GM10248 (cell line): Measurements from ENCODE around the gene C17orf50.

ENCODE experiments used
- CTCF ChIA-PET: fragments of 300-600 bp; sonication (Branson Sonifier 250); formaldehyde crosslinking; extraction: SDS; loops from one replicate; lab custom pipeline; 2021; ENCODE audit warnings: antibody characterized with exemption; lab: Yijun Ruan, JAX
- POLR2A ChIA-PET: fragments of 350-650 bp; sonication (Branson Sonifier 250); formaldehyde crosslinking; extraction: SDS; loops from one replicate; lab custom pipeline; 2020; ENCODE audit warnings: antibody characterized with exemption; lab: Yijun Ruan, JAX
- DNase-seq: peaks from one replicate; pipeline ENCODE4 v3.0.0; 2012; ENCODE audit errors: extremely low spot score
- TF ChIP-seq, protein P1 (sequence below): IDR thresholded peaks from 2 replicates; pipeline ENCODE4 v1.5.1; 2012; ENCODE audit warnings: mild to moderate bottlenecking, low read depth; ENCODE audit errors: extremely low read depth, missing control alignments, control extremely low read depth

C17orf50 gene

DNA sequence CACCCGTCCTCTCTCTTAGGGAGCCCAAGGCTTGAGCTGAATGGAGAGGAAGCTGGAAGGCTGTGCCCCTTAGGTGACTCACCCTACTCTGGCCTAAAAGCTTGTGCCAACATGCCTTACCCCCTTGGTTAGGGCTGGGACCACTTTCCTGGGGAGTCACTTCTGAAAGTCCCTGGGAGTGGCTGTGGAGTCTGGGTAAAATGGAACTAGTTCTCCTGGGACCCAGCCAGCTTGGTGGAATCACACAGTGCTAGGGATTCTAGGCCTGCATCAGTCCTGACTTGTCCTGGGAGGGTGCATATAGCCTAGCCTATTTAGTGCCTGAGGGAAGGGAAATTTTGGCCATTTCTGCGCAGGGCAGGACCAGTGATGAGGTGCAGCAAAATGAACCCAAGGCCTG is 24.2 kb downstream of the C17orf50 start:
- ChIA-PET CTCF (interaction anchor here (1.2 to 2.2 kb wide), 3 partner anchors 8 to 21 kb away, joined by 3 to 14 read pairs (median 5); no protein-coding TSS in a partner anchor), POLR2A (no interaction called here)

DNA sequence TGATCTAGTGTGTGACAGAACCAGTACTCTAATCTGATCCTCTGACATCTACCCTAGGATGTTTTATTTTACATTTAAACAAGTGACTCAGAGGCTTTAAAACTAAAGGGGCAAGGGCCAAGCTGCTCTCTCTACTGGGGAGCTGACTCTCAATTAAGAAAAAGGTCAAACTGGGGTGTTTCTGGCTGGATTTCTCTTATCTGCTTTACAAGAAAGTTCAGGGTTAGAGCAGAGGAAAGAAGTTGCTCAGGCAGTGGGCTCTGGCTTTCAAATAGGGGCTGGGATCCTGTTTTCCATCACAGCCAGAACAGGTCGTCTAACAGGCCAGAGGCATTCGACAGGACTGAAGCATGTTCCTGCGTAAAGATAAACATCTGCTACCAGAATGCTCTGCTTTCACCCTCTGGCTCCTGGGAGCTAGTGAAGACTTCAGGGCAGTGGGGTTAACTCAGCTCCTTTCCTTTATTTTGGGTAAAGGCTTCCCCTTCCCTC is 26.3 kb downstream of the C17orf50 start:
- TF ChIP-seq, protein P1, sequence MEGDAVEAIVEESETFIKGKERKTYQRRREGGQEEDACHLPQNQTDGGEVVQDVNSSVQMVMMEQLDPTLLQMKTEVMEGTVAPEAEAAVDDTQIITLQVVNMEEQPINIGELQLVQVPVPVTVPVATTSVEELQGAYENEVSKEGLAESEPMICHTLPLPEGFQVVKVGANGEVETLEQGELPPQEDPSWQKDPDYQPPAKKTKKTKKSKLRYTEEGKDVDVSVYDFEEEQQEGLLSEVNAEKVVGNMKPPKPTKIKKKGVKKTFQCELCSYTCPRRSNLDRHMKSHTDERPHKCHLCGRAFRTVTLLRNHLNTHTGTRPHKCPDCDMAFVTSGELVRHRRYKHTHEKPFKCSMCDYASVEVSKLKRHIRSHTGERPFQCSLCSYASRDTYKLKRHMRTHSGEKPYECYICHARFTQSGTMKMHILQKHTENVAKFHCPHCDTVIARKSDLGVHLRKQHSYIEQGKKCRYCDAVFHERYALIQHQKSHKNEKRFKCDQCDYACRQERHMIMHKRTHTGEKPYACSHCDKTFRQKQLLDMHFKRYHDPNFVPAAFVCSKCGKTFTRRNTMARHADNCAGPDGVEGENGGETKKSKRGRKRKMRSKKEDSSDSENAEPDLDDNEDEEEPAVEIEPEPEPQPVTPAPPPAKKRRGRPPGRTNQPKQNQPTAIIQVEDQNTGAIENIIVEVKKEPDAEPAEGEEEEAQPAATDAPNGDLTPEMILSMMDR, result no peak
- ChIA-PET CTCF (interaction anchor here (1.5 to 3.5 kb wide), 2 partner anchors 18 to 23 kb away, joined by 3 to 17 read pairs; no protein-coding TSS in a partner anchor), POLR2A (no interaction called here)
- DNase-seq, result no peak

More for the DNA sequence above, 24.2 kb downstream of the C17orf50 start:
- TF ChIP-seq, protein P1, result no peak
- DNase-seq, result no peak

DNA sequence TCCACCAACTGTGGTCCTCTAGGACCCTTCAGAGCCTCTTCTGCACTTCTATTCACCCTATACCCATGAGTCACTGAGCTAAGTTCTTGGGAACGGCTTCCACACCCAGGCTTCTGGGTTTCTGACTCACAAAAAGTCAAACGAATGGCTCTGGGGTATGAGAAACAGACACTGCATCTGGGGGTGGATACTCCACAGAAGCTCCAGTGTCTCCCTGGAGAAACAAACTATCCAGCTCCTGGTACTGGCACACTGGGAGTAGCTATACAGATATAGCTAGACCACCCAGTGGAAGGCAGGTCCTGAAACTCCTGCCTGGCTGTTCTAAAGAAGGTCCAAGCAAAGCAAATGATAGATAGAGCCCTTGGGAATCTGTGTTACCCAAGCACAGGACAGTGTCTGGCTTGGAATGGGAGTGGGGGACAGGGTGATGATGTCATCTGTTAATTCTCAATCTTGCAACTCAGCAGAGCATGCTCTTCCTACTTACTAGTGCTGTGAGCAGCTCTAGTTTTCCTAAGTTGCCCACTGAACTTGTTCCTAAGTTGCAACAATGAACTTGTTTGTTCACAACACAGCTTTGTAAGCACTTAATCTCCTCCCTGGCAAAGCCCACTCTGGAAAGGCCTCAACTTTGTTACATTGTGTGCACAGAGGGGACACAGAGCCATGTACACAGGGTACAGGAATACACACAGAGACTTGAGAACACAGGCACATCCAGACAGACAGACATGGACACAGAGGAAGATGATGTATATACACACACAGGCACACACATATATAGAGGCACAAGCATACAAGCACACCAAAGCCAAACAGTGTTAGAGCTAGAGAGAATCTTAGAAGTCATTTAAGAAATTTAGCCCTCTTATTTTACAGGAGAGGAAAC is 28.0 kb downstream of the C17orf50 start:
- DNase-seq, result no peak
- TF ChIP-seq, protein P1, result no peak
- POLR2A ChIA-PET, result interaction anchor here (1.2 kb wide), 1 partner anchor 20 kb away, joined by 3 read pairs; the partner anchor contains the start of gene TAF15
- CTCF ChIA-PET, result interaction anchor here (1.2 to 3.5 kb wide), 4 partner anchors 11 to 25 kb away, joined by 3 to 17 read pairs (median 4); no protein-coding TSS in a partner anchor

DNA sequence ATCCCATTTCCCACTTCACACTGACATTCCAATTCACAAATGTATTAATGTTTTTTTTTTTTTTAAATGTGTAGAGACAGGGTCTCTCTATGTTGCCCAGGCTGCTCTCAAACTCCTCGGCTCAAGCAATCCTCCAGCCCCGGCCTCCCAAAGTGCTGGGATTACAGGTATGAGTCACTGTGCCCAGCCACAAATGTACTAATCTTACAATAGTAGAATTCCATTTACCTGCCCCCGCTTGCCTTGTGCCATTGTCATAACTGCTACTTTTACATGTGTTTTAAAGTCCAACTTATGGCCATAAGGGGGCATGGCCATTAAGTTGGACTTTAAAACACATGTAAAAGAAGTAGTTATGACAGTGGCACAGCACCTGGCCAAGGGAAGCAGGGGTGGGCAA is 30.2 kb downstream of the C17orf50 start:
- TF ChIP-seq, protein P1, result no peak
- CTCF ChIA-PET, result interaction anchor here (0.7 to 2.1 kb wide), 2 partner anchors 18 to 27 kb away, joined by 3 to 10 read pairs; partner anchors contain the start of gene TAF15

DNA sequence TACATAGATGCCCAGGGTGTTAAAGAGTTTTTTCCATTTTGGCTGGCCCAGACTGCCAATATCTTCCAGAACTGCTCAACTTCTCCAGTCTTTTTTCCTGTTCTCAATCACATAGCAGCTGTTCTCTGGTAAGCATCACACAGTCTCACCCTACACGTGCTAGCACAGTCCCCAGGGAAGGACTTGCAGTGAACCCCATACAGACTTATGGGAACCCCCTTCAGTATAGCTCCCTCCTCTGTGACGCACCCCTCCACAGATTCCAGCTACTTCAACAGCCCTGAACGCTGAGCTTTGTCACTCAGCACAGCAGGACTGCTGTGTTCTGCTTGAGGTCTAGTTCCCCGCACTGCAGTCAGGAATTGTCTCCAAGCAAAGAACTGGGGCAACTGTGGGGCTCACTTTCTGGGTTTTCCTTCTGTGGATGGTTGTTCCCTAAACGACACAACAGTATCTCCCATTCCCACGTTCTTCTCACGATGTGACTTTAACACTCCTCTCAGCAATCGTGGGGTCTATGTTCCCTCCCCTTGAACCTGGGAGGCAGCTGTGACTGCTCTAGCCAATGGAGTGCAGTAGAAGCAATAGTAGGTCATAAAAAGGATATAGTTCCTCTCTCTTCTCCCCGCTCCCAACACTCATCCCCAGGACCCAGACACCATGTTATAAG is 31.1 kb downstream of the C17orf50 start:
- ChIA-PET CTCF (interaction anchor here (0.7 to 3.4 kb wide), 4 partner anchors 13 to 28 kb away, joined by 3 to 16 read pairs (median 9); partner anchors contain the start of gene TAF15), POLR2A (no interaction called here)
- TF ChIP-seq, protein P1, result no peak
- no peak for DNase-seq

More for the DNA sequence above, 30.2 kb downstream of the C17orf50 start:
- POLR2A ChIA-PET, result no interaction called here
- no peak for DNase-seq

DNA sequence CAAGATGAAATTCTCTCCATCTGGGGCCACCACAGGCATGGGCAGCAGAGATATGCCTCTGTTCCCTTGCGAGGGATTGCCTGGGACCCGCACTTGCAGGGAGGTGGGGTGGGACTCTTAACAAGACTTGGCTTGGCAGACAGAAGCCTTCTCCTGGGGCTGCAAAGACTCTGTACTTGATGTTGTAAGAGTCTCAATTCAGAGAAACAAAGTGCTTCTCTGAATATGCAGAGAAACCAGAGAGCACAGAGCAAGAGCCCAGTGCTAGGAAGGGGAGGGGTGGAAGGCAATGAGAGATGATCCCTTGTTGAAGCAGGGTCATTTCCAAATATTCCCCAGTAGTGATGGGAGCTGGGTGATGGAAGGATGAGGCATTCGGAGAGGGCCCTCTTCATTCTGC is 32.6 kb downstream of the C17orf50 start:
- DNase-seq, result no peak
- TF ChIP-seq, protein P1, result no peak
- ChIA-PET POLR2A (no interaction called here), CTCF (interaction anchor here (0.8 to 3.9 kb wide), 7 partner anchors 9 to 46 kb away, joined by 3 to 17 read pairs (median 4); partner anchors contain the start of gene TAF15)
